ENCODE results near the gene PTCD2.
"Not testable (repeated sequence)": the region's sequence is repeated elsewhere in the genome, so short reads cannot be mapped to it uniquely, and the experiment has no call there.

The PTCD2 gene

GRCh38 chr5:72298136-72298535 is 22.0 kb upstream of the PTCD2 start:
- not testable (repeated sequence) for DNase-seq (ENCODE audit: low spot score)

- DNase-seq (ENCODE audit: low spot score) = no peak
Observed at GRCh38 chr5:72298711-72299110, 21.5 kb upstream of the PTCD2 start.

GRCh38 chr5:72300590-72301339 is 19.4 kb upstream of the PTCD2 start:
- no peak for DNase-seq (ENCODE audit: low spot score)

GRCh38 chr5:72301557-72301956 is 18.6 kb upstream of the PTCD2 start:
- peak; percentile 63 for DNase-seq (ENCODE audit: low spot score)

GRCh38 chr5:72302171-72302570 is 18.0 kb upstream of the PTCD2 start:
- no peak for DNase-seq (ENCODE audit: low spot score)

- no peak for DNase-seq (ENCODE audit: low spot score)
Observed at GRCh38 chr5:72305194-72306142, 14.7 kb upstream of the PTCD2 start.

GRCh38 chr5:72307573-72307967 is 12.6 kb upstream of the PTCD2 start:
- no peak for DNase-seq (ENCODE audit: low spot score)

GRCh38 chr5:72307968-72308852 is 12.0 kb upstream of the PTCD2 start:
- DNase-seq (ENCODE audit: low spot score) = peak; percentile 98

- DNase-seq (ENCODE audit: low spot score) = no peak
Observed at GRCh38 chr5:72308853-72309191, 11.4 kb upstream of the PTCD2 start.

GRCh38 chr5:72313141-72313540 is 7.0 kb upstream of the PTCD2 start:
- no peak for DNase-seq (ENCODE audit: low spot score)

GRCh38 chr5:72314571-72315172 is 5.5 kb upstream of the PTCD2 start:
- no peak for DNase-seq (ENCODE audit: low spot score)

- DNase-seq (ENCODE audit: low spot score) = not testable (repeated sequence)
Observed at GRCh38 chr5:72319435-72319975, 668 bp upstream of the PTCD2 start.

GRCh38 chr5:72324189-72324825 is 4.1 kb downstream of the PTCD2 start:
- no peak for DNase-seq (ENCODE audit: low spot score)

GRCh38 chr5:72325566-72326305 is 5.6 kb downstream of the PTCD2 start:
- DNase-seq (ENCODE audit: low spot score) = no peak

GRCh38 chr5:72326306-72326649 is 6.1 kb downstream of the PTCD2 start:
- DNase-seq (ENCODE audit: low spot score) = no peak

- DNase-seq (ENCODE audit: low spot score) = peak; percentile 93
Observed at GRCh38 chr5:72328172-72328571, 8.0 kb downstream of the PTCD2 start.

GRCh38 chr5:72330712-72331111 is 10.5 kb downstream of the PTCD2 start:
- no peak for DNase-seq (ENCODE audit: low spot score)

- DNase-seq (ENCODE audit: low spot score) = no peak
Observed at GRCh38 chr5:72337159-72337558, 17.0 kb downstream of the PTCD2 start.

- DNase-seq (ENCODE audit: low spot score) = no peak
Observed at GRCh38 chr5:72338689-72339209, 18.6 kb downstream of the PTCD2 start.

GRCh38 chr5:72346398-72346797 is 26.2 kb downstream of the PTCD2 start:
- no peak for DNase-seq (ENCODE audit: low spot score)
